Astrocyte (in vitro differentiated cells and primary cell): ENCODE results near the gene TEX22.

Source experiments
- CTCF ChIP-seq: IDR thresholded peaks from 2 replicates; pipeline ENCODE4 v1.5.1; 2011; ENCODE audit warnings: low read depth, mild to moderate bottlenecking, inconsistent platforms, low read length, moderate library complexity; ENCODE audit not compliant: insufficient read depth
- EZH2 ChIP-seq: IDR thresholded peaks from 2 replicates; pipeline ENCODE4 v1.6.1; 2012; ENCODE audit warnings: mild to moderate bottlenecking, low read length, inconsistent platforms; ENCODE audit not compliant: insufficient read depth

GRCh38 chr14:105384041-105384557, 14.2 kb upstream of the TEX22 start:
- TF ChIP-seq CTCF (no peak), EZH2 (no peak)
